Measurements from ENCODE around the gene SGCD.

The SGCD gene

GRCh38 chr5:156326718-156327259 lies at the start of gene SGCD:
SGCD (plus strand) TSS chr5:156327164.
- peak; percentile 20 for TF ChIP-seq CTCF (conservative IDR thresholded peaks at IDR 0.05; ENCODE audit: control insufficient read depth, insufficient read depth, low read depth, low read length)
- peak within 1 kb of the TSS; percentile 63 for H3K4me3 ChIP-seq (ENCODE audit: control insufficient read depth, low read depth, low read length)
- peak; percentile 92 for DNase-seq (ENCODE audit: low read depth)

- no peak for TF ChIP-seq CTCF (conservative IDR thresholded peaks at IDR 0.05; ENCODE audit: control insufficient read depth, insufficient read depth, low read depth, low read length)
- no peak overlapping the region for H3K4me3 ChIP-seq (ENCODE audit: control insufficient read depth, low read depth, low read length)
- DNase-seq (ENCODE audit: low read depth): no peak
Observed at GRCh38 chr5:156277290-156277689, 49.7 kb upstream of the SGCD start.

- TF ChIP-seq CTCF (conservative IDR thresholded peaks at IDR 0.05; ENCODE audit: control insufficient read depth, insufficient read depth, low read depth, low read length): no peak
- DNase-seq (ENCODE audit: low read depth): no peak
- H3K4me3 ChIP-seq (ENCODE audit: control insufficient read depth, low read depth, low read length): no peak overlapping the region
Observed at GRCh38 chr5:156295431-156295830, 31.5 kb upstream of the SGCD start.

- DNase-seq (ENCODE audit: low read depth): no peak
- H3K4me3 ChIP-seq (ENCODE audit: control insufficient read depth, low read depth, low read length): no peak overlapping the region
- TF ChIP-seq CTCF (conservative IDR thresholded peaks at IDR 0.05; ENCODE audit: control insufficient read depth, insufficient read depth, low read depth, low read length): no peak
Observed at GRCh38 chr5:156310115-156310514, 16.8 kb upstream of the SGCD start.

- H3K4me3 ChIP-seq (ENCODE audit: control insufficient read depth, low read depth, low read length): no peak overlapping the region
- no peak for TF ChIP-seq CTCF (conservative IDR thresholded peaks at IDR 0.05; ENCODE audit: control insufficient read depth, insufficient read depth, low read depth, low read length)
- no peak for DNase-seq (ENCODE audit: low read depth)
Observed at GRCh38 chr5:156312897-156313694, 13.9 kb upstream of the SGCD start.

- H3K4me3 ChIP-seq (ENCODE audit: control insufficient read depth, low read depth, low read length): no peak overlapping the region
- no peak for TF ChIP-seq CTCF (conservative IDR thresholded peaks at IDR 0.05; ENCODE audit: control insufficient read depth, insufficient read depth, low read depth, low read length)
- DNase-seq (ENCODE audit: low read depth): no peak
Observed at GRCh38 chr5:156314416-156314815, 12.5 kb upstream of the SGCD start.

Data from fibroblast of mammary gland (primary cell).